Kidney glomerular epithelial cell (primary cell): Measurements from ENCODE around the gene LDHAL6B.

ENCODE experiments used
- DNase-seq: peaks from one replicate; lab custom pipeline; 2025; lab: John Stamatoyannopoulos, UW

The LDHAL6B gene

GRCh38 chr15:59218710-59219109 lies 12.1 kb downstream of the LDHAL6B start:
- no peak for DNase-seq

DNA sequence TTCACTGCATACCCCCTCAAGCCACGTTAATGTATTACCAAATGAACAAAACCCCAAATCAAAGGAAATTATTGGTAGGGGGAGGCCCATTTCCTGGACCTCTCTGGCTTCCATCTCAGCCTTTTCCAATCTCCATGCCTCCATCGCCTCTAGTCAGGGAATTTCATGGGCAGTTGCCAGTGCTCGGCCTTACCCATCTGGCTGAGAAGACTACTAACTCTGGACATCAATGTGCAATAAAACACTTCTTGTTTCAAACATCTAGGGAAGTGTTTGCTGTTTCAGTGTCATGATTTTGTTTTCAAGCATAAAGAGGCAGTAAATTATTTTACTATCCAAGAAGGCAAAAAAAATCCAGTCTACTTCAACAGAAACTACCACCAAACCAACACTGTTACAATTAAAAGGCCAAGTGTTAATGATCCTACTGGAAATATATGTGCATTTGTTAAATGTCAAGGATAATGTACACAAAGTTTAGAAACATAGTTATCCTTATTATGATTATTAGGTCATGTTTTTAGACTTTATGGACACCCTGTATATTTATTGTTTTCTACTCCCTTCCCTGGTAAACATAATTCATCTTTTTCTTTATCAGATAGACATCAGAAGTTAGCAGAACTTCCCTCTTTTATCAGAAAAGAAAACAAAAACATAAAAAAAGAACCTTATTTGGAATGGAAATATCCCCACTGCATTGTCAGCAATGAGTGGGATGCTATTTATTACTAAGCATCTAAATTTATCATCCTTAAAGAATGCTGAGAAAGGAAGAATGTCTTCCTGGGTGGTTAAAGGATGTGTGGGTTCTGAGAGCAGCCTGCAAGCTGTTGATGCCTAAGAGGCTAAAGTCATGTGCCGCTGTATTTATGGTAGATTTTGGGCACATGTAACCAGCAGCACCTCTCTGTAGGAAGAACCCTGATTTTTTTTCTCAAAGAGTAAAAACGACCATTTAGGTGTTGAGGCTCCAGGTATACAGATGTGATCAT lies 15.2 kb downstream of the LDHAL6B start:
- DNase-seq, result peak; percentile 93

- no peak for DNase-seq
These were observed 16.4 kb downstream of the LDHAL6B start for GRCh38 chr15:59222906-59223550.

GRCh38 chr15:59223736-59224135 lies 17.1 kb downstream of the LDHAL6B start:
- no peak for DNase-seq

DNA sequence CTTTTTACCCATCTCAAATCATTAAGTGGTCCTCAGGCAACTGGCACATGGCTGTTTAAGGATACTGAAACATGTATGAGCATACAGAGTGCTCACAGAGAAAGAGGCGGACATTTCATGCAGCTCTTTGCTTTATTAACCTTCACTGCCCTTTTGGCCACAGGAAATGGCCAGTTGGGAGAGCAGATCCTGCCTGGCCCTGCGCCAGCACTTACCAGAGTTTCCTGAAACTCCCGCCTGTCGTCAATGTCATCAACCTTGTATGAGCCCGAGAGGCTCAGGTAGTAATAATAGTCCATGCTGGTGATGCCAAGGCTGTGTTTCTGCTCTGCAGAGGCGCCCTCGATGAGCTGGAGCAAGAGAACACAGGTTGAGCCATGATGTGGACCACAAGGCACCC lies 17.8 kb downstream of the LDHAL6B start:
- DNase-seq, result no peak

DNA sequence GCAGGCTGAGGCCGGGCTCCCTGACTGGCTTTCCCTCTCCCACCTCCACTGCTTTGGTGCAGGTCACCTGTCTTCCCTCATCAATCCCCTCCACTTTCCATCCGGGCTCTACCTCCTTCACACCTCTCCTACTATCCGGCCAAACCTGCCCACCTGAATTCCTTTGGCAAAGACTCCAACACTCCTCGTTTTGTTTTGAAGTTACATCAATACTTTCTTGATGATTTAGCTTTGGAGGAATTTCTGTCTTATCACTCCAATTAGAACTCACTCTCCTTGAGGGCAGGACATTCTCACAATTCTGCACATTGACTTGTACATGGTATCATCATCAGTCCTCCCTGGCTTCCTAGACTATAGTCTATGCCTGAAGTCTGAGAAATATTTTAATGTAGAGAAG lies 20.4 kb downstream of the LDHAL6B start:
- no peak for DNase-seq

GRCh38 chr15:59229015-59229414 lies 22.4 kb downstream of the LDHAL6B start:
- no peak for DNase-seq

GRCh38 chr15:59229453-59229852 lies 22.8 kb downstream of the LDHAL6B start:
- no peak for DNase-seq

DNA sequence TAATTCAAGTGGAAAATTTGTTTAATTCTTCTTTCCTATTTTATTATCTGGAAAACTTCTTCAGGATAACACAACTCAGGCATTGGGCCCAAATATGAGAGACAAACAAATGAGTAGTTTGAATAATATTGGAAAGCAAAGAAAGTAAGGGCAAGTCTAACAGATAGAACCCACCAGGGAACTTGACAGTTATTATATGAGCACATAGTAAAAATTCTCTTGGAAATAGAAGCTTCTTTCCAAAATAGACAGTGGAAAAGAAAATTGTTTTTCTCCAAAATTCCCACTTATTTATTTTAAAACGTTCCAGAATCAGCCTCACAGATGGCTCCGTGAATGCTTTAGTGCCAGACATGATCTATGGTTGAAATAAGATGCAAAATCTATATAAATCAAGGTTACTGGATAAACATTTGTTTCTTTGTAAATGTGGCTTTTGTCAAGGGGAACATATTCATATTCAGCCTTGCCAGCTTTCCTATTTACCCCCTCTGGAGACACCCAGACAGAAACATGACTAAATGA lies 23.9 kb downstream of the LDHAL6B start:
- no peak for DNase-seq

DNA sequence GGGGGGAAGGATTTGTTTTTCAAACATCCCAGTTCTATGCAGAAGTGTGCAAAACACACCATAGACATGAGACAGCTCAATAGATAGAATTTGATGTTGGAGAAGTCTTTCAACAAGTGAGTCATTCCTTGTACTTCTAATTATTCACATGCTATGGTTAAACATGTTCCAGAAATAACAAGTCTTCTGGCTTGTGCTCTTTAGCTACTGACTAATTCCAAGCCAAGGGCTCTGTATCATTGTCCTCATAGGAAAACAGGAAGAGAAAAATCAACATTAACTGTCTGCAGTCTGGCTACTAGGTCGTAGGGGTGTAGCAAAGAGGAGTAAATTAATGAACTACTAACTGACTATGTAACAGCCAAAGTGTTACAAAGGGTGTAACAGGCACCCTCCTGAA lies 25.8 kb downstream of the LDHAL6B start:
- peak; percentile 94 for DNase-seq

- no peak for DNase-seq
These were observed 29.8 kb downstream of the LDHAL6B start for GRCh38 chr15:59236394-59236793.

GRCh38 chr15:59237119-59237855 lies 30.6 kb downstream of the LDHAL6B start:
- no peak for DNase-seq

- DNase-seq, result no peak
These were observed 31.3 kb downstream of the LDHAL6B start for GRCh38 chr15:59237924-59238331.

DNA sequence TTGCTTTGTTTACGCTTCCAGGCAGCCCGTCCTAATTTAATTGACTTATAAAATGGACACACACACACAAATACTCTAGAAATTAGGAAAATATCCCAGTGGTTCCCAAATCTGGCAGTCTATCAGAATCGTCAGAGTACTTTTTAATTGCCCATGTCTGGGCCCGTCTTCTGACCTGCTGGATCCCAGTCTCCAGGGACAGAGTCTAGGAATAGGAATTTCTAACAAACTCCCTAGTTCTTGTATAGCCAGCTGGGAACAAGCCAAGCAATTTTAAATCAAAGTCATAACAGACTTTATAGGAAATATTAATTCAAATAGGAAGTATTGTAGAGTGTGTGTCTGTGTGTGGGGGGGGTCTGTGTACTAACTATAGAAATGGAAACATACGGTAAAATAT lies 33.4 kb downstream of the LDHAL6B start:
- no peak for DNase-seq

- no peak for DNase-seq
These were observed 36.0 kb downstream of the LDHAL6B start for GRCh38 chr15:59242649-59243048.

DNA sequence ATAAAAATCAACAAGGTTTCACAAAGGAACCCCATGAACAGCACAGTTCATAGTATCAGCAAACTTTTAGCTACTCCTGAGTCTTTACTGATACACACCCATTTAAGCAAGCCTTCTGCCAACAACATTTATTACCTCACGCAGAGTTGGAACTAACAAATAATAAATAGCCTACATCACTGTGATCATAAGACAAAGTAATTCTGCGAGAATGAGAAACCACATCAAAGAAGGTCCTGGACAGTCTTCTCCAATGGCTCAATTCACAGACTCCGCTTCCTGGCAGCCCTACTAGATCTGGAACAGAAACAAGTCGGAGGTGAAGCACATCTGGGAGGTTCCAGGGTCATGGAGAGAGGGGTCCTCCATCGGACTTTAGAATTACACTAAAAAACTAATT lies 37.0 kb downstream of the LDHAL6B start:
- DNase-seq, result no peak

DNA sequence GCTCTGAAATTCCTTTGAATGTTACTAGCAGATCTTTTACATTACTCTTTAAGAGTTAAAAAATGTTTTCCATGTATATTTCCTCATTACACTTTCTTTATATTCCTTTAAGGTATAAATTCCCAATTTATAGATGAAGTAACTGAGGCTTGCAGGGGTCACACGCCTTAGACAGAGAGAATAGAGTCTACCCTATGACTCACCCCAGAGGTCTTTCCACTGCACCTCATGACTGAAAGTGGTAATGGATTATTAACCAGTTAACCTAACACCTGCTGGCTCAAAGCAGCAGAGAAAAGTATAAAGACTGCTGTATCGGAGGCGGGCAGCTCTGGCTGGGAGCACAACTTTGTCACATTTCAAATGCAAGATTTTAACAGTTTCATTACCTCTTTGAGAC lies 37.7 kb downstream of the LDHAL6B start:
- peak; percentile 51 for DNase-seq

- no peak for DNase-seq
These were observed 38.9 kb downstream of the LDHAL6B start for GRCh38 chr15:59245559-59245958.

GRCh38 chr15:59247364-59247763 lies 40.7 kb downstream of the LDHAL6B start:
- DNase-seq, result peak; percentile 36

DNA sequence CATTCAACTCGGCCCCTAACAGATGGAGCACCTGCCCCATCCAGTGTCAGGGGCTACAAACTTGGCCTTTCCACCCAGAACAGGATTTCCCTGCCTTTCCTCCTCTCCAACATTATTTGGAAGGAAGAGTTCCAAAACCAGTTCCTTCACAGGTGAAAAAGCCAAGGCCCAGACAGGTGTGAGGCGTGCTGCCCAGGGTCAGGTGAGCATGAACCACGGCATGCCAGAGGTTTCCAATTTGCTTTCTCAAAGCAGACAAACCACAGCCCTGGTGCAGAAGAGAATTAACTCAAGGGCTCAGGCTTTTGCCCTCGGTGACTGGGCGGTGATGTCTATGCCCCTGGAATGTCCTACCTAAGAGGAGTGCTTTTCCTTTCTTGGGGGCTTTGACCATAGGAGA lies 43.2 kb downstream of the LDHAL6B start:
- no peak for DNase-seq

DNA sequence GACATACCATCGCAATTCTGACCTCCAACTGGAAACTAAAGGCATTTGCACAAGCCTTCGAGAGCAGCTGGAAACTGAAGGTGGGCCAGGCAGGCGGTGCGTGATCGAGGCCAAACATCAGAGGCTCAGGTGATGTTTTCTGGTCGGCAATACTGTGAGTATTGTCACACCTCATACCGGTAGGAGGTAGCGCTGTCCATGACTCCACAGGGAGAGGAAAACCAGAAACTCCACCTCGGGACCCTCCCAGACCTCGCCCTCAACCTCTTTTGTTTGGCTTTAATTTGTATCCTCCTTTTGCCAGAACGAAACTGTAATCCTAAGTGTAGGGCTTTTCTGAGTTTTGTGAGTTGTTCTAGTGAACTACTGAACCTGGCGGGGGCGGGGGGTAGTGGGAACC lies 43.6 kb downstream of the LDHAL6B start:
- DNase-seq, result no peak
